ENCODE data around the gene HDAC9.

Gene HDAC9

DNA sequence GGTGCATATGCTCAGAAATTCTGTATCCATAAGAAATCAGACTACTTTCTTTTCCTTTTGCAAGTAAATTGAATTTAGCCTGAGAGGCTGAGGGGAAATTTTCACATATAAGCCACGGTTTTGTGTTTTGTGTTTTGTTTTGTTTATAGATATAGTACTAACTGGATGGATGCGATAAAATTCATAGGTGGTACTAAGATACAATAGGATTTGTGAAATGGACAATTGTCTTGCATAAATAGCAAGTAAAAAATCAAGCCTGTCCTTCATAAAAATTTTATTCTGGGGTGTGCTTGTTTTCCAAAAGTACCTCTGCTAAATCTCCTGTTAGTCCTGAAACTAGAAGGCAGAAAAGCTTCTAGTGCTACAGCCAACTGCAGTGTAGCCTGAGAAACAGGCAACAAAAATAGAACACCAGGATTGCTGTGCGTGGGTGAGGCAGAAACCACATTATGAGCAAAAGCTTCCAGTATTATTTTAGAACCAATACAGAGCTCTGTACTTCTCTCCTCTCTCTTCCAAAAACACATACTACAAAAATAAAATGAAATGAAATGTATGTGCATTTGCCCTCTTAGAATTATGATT, 634 bp upstream of the HDAC9 start:
- no peak for DNase-seq

- DNase-seq: no peak
Observed at GRCh38 chr7:18496341-18496700, 772 bp downstream of the HDAC9 start.

- no peak for DNase-seq
Observed at GRCh38 chr7:18497082-18497481, 1.5 kb downstream of the HDAC9 start.

- no peak for DNase-seq
Observed at GRCh38 chr7:18497800-18498199, 2.3 kb downstream of the HDAC9 start.

DNA sequence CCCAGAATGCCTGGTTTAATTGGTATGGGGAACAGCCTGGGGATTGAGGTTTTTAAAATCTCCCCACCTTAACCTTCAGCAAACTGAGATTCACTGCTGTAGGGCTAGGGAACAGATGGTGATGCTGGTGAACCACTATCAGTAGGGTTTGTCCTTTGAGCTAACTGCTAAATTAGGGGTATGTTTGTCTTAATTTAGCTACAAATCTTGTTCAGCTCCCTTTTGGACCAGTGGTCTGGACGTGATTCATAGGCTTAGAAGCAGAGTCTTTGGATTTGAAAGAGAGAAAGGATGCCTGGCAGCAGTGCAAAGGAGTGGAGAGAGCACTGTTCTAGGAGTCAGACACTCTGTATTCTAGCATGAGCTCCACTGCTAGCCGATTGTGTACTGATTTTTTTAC, 2.8 kb downstream of the HDAC9 start:
- DNase-seq: no peak

GRCh38 chr7:18499407-18500177, 4.0 kb downstream of the HDAC9 start:
- no peak for DNase-seq

DNA sequence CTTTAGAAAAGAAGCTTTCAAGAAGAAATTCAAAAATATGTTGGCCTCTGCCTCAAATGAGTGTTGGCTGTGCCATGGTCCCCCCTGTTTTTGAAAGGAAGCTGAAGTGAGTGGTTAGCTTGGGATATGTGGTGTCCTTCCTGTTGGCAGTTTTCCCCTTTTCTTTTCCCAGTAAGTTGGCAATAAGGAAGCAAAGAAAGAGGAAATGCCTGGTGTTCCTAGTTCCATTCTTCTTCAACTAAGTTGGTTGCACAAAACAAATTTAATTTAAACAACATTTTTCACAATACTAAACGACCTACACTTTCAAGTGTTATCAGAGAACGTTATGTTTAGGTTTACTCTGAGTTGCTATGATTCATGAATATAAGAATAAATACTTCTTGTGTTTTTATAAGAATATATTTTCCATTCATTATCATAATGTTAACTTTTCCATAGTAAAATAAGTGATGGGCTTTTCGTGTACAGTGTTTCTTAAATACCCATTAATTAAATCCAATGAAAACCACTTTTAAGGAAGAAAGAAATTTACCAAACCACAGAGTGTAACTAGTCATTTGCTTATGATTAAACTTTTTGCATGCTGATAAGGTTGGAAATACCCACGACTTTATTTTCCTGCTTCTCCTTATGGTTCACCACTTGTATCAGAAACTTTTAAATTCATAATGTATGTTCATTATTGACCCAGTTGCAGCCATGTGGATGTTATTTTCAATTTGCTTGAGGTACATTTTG, 7.7 kb downstream of the HDAC9 start:
- no peak for DNase-seq

DNA sequence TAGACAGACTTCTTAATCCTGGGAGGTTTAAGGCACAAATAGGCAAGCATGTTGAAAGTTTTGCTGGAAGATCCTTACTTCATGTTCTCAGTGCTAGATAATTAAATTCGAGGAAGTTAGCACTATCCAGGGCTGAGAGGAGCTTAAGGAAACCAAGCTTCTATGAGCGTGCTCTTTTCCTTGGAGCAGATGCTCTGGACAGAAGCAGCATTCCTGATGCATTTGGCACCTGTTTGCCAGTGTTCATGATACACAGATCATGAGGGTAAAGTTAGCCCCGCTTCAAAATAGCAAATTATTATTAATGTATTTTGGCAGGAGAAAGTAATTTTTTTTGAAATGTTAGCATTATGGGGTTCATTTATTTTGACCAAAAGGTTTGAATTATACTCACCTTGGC, 9.4 kb downstream of the HDAC9 start:
- DNase-seq: no peak

DNA sequence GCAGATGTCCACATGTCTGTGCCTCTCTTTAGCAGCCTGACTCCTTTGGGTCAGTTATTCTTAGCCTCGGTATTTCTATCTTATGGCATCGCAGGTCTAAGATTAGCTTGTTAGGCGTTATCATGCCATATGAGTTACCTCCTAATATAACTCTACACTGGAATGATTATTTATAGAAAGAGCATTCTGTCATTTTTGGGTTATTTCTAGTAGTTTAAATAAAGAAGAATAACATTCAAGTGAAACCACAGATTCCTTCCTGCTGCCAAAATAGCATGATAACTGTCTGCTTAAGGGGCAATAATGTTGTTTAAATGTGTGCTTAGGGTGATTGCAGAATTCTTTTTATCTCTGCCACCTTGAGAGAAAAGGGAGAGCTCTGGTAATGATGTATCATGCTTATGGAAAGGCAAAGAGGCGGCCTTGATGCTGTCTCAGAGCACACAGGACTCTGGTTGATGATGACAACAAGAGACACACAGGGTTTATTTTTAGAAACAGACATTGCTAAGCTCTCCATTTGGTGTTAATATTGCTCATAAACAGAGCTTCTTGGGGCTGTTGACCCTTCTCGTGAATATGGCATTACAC, 10.4 kb downstream of the HDAC9 start:
- no peak for DNase-seq

DNA sequence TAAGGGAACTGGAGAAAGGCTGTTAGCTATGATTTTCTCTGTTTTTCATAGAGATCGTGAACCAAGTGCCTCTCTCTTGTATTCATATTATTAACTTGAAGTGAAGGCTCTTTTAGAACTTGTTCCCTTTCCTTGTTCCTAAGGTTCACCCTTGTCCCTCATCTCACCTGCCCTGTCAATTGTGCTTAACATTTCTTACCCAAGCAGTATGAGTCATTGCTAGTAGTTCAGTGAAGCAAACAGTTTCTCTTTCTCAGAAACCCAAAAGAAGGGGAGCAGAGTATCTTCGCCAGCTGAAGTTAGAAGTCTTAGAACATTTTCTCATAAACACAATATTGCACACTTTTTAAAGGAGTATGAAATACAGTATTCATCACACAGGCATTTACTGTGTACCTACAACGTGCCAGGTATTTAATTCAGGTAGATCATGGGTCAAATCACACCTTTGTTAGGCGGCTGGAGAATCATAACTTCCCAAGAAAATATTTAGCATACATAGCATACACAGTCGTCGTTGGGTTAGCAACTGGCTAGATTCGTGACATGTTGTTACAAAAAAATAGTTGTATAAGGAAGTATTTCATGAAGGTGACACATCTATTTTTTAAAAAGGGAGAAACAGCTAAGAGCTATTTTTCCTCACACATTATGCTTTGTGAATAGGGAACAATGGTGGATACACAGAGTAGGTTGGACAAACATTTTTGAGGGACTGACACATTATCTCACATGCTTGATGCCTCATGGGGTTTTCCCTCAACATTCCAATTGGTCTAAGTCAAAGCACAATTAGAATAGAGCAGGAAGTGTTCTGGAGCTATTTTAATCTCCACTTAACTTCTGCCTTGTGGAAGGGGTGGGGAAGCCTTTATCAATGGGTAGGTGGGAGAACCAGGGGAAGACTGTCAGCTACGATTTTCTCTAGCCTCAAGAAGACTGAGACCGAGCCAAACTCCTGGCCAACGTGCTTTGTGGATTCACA, 13.2 kb downstream of the HDAC9 start:
- no peak for DNase-seq

DNA sequence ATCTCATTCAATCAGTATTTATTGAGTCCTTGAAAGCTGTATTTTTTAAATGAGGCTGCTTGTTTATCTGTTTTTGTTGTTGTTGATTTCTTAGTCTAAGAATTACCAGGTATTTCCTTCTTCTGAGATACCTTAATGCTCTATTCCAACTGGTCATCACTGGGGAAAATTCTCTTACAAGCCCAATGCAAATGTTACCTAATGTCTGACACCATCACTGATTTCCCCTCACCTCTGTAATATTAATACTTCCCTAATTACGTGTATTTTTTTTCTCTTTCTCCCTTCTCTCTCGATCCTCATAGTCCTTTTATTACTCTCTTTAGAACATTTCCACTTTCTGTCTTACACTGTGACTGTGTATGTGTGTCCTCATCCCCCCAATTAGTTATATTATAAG, 13.9 kb downstream of the HDAC9 start:
- DNase-seq: no peak

- no peak for DNase-seq
Observed at GRCh38 chr7:18511351-18512140, 16.0 kb downstream of the HDAC9 start.

- no peak for DNase-seq
Observed at GRCh38 chr7:18513343-18513742, 17.8 kb downstream of the HDAC9 start.

DNA sequence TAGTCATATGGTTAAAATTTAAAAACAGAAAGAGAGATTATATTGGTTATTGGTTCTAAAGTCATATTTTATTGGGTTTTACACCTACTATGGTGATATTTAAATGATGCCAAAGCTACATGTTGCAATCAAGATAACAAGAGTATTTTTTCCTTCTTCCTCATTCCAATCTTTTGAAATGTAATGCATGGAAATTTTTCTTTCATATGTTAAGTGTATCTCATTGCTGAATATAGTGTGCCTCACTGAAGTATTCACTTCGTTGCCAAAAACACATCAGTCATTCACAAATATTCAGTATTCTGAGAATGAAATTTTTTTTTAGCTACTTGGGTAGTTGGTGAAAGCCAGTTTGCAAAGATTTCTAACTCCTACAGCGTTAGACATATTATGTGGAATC, 19.5 kb downstream of the HDAC9 start:
- DNase-seq: no peak

GRCh38 chr7:18517646-18518045, 22.1 kb downstream of the HDAC9 start:
- DNase-seq: no peak

GRCh38 chr7:18518555-18518954, 23.0 kb downstream of the HDAC9 start:
- no peak for DNase-seq

GRCh38 chr7:18520450-18521235, 25.1 kb downstream of the HDAC9 start:
- no peak for DNase-seq

DNA sequence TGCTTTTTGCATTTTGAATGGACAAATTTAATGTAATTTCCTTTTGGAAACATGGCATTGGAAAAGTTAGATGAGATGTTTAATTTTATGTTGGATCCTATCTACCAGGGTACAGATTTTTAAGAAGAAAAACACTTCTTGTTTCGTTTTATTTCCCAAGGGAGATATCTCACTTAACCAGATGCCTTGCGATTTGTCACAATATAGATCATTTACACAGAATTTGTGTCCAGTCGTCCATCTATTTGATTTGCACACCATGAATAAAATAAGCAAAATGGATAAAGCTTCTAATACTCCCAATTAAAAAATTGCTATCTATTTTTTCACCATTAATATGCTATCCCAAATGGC, 25.7 kb downstream of the HDAC9 start:
- DNase-seq: no peak

GRCh38 chr7:18521945-18522566, 26.5 kb downstream of the HDAC9 start:
- no peak for DNase-seq

- DNase-seq: no peak
Observed at GRCh38 chr7:18524248-18524647, 28.7 kb downstream of the HDAC9 start.
